ENCODE data around the gene C4orf33. TPM values are rescaled to one million over a fixed set of nuclear protein-coding genes. Genes with fewer than 3 reads are reported as not detected.

Gene C4orf33
- total and polyA plus RNA-seq, 2 experiments from 2014 or later = 7.7 to 15.6 TPM

- 88% methylated on average over 5 of the region's 5 CpGs for WGBS (ENCODE audit: low lambda C conversion rate, missing lambda C conversion rate)
- TF ChIP-seq EZH2 (IDR thresholded peaks at IDR 0.05; ENCODE audit: borderline replicate concordance) = no peak
- TF ChIP-seq CTCF (IDR thresholded peaks at IDR 0.05; ENCODE audit: poor library complexity) = no peak
- no peak for TF ChIP-seq EZH2phosphoT487 (IDR thresholded peaks at IDR 0.05; ENCODE audit: low read depth, severe bottlenecking, unreplicated experiment)
These were observed 49.3 kb downstream of the C4orf33 start for GRCh38 chr4:129145222-129145730.

GRCh38 chr4:129146639-129147038 lies 50.7 kb downstream of the C4orf33 start:
- no peaks in the 10 kb centered on the region for H3K9me2 ChIP-seq (replicated peaks; ENCODE audit: insufficient read depth)
- DNase-seq (ENCODE audit: low spot score) = no peak
- no peak overlapping the region for H3K4me2 ChIP-seq
- no peak overlapping the region for H3K27ac ChIP-seq
- no peaks in the 10 kb centered on the region for H3K36me3 ChIP-seq (replicated peaks; ENCODE audit: insufficient read depth, low read depth)
- WGBS (ENCODE audit: low lambda C conversion rate, missing lambda C conversion rate) = 100% methylated on average over 2 of the region's 2 CpGs
- no peak overlapping the region for H3K4me3 ChIP-seq
- H3K4me1 ChIP-seq (ENCODE audit: insufficient read depth) = no peaks in the 10 kb centered on the region
- no peaks in the 10 kb centered on the region for H4K20me1 ChIP-seq (ENCODE audit: insufficient read depth, poor library complexity, severe bottlenecking)
- no peaks in the 10 kb centered on the region for H3K27me3 ChIP-seq
- H3K9me3 ChIP-seq (ENCODE audit: low read depth) = no peaks in the 10 kb centered on the region
- no peak for TF ChIP-seq CTCF (IDR thresholded peaks at IDR 0.05; ENCODE audit: poor library complexity)
- TF ChIP-seq EZH2 (IDR thresholded peaks at IDR 0.05; ENCODE audit: borderline replicate concordance) = no peak
- TF ChIP-seq EZH2phosphoT487 (IDR thresholded peaks at IDR 0.05; ENCODE audit: low read depth, severe bottlenecking, unreplicated experiment) = no peak
- H2AFZ ChIP-seq = no peak overlapping the region
- H3K79me2 ChIP-seq = no peaks in the 10 kb centered on the region

More at GRCh38 chr4:129145222-129145730, 49.3 kb downstream of the C4orf33 start:
- Histone ChIP-seq H2AFZ (no peak overlapping the region), H3K4me1 (ENCODE audit: insufficient read depth) (no peaks in the 10 kb centered on the region), H3K9me3 (ENCODE audit: low read depth) (no peaks in the 10 kb centered on the region), H3K4me2 (peak overlapping the region; percentile 53), H3K9me2 (replicated peaks; ENCODE audit: insufficient read depth) (no peaks in the 10 kb centered on the region), H4K20me1 (ENCODE audit: insufficient read depth, poor library complexity, severe bottlenecking) (no peaks in the 10 kb centered on the region), H3K27me3 (no peaks in the 10 kb centered on the region), H3K36me3 (replicated peaks; ENCODE audit: insufficient read depth, low read depth) (no peaks in the 10 kb centered on the region), H3K4me3 (no peak overlapping the region), H3K27ac (no peak overlapping the region), H3K79me2 (no peaks in the 10 kb centered on the region)
- DNase-seq (ENCODE audit: low spot score) = no peak

GRCh38 chr4:129148892-129149291 lies 52.9 kb downstream of the C4orf33 start:
- Histone ChIP-seq H3K9me2 (replicated peaks; ENCODE audit: insufficient read depth) (no peaks in the 10 kb centered on the region), H3K36me3 (replicated peaks; ENCODE audit: insufficient read depth, low read depth) (no peaks in the 10 kb centered on the region), H2AFZ (no peak overlapping the region), H3K79me2 (no peaks in the 10 kb centered on the region), H3K4me3 (no peak overlapping the region), H3K27me3 (no peaks in the 10 kb centered on the region), H3K27ac (no peak overlapping the region), H3K4me2 (no peak overlapping the region), H3K9me3 (ENCODE audit: low read depth) (no peaks in the 10 kb centered on the region), H3K4me1 (ENCODE audit: insufficient read depth) (no peaks in the 10 kb centered on the region), H4K20me1 (ENCODE audit: insufficient read depth, poor library complexity, severe bottlenecking) (no peaks in the 10 kb centered on the region)
- TF ChIP-seq EZH2 (IDR thresholded peaks at IDR 0.05; ENCODE audit: borderline replicate concordance) (no peak), EZH2phosphoT487 (IDR thresholded peaks at IDR 0.05; ENCODE audit: low read depth, severe bottlenecking, unreplicated experiment) (no peak), CTCF (IDR thresholded peaks at IDR 0.05; ENCODE audit: poor library complexity) (no peak)
- 72% methylated on average over 2 of the region's 2 CpGs for WGBS (ENCODE audit: low lambda C conversion rate, missing lambda C conversion rate)
- DNase-seq (ENCODE audit: low spot score) = no peak

All from hepatocyte (in vitro differentiated cells).